ENCODE results near the gene FAM210A. TPM values are rescaled to one million over a fixed set of nuclear protein-coding genes. Genes with fewer than 3 reads are reported as not detected.

The FAM210A gene
- total RNA-seq, 1 experiment from 2014 or later = 17.4 TPM

GRCh38 chr18:13676471-13676870, 49.9 kb downstream of the FAM210A start:
- Mint-ChIP-seq H3K36me3 (peaks cover 38% of the 10 kb centered on the region), H3K4me3 (no peak overlapping the region), H3K27me3 (ENCODE audit: low read depth) (no peaks in the 10 kb centered on the region), H3K27ac (no peak overlapping the region), H3K9me3 (peaks cover 16% of the 10 kb centered on the region), H3K4me1 (no peaks in the 10 kb centered on the region)
- DNase-seq (ENCODE audit: low spot score) = no peak
- ChIA-PET CTCF (interaction anchor here (0.7 kb wide), 1 partner anchor 10 kb away, joined by 3 read pairs; no protein-coding TSS in a partner anchor), POLR2A (no interaction called here)
- TF ChIP-seq IRF2 (CRISPR knock-in tag; IDR thresholded peaks at IDR 0.05; ENCODE audit: borderline replicate concordance, low read depth) (no peak), EMX1 (CRISPR knock-in tag; IDR thresholded peaks at IDR 0.05) (no peak)
- ATAC-seq = no peak

- no peak for TF ChIP-seq SMAD3 (CRISPR knock-in tag; IDR thresholded peaks at IDR 0.05; ENCODE audit: borderline replicate concordance)
- Mint-ChIP-seq H3K36me3 (peaks cover 28% of the 10 kb centered on the region), H3K27me3 (ENCODE audit: low read depth) (no peaks in the 10 kb centered on the region), H3K27ac (peak overlapping the region; percentile 63; the same call in 1 of the 2 replicates), H3K4me1 (peaks cover 7% of the 10 kb centered on the region), H3K9me3 (peaks cover 16% of the 10 kb centered on the region), H3K4me3 (no peak overlapping the region)
- ChIA-PET POLR2A (no interaction called here), CTCF (no interaction called here)
- ATAC-seq (no peak), DNase-seq (ENCODE audit: low spot score) (no peak)
Measured at GRCh38 chr18:13672657-13673056, 53.7 kb downstream of the FAM210A start.

GRCh38 chr18:13661779-13662256, 64.5 kb downstream of the FAM210A start:
- DNase-seq (ENCODE audit: low spot score) (no peak), ATAC-seq (no peak)
- ChIA-PET CTCF (no interaction called here), POLR2A (no interaction called here)
- Mint-ChIP-seq H3K4me3 (no peak overlapping the region), H3K4me1 (peaks cover 9% of the 10 kb centered on the region), H3K27ac (no peak overlapping the region), H3K36me3 (peaks cover 9% of the 10 kb centered on the region), H3K27me3 (ENCODE audit: low read depth) (no peaks in the 10 kb centered on the region), H3K9me3 (no peaks in the 10 kb centered on the region)
- TF ChIP-seq PRDM15 (CRISPR knock-in tag; IDR thresholded peaks at IDR 0.05) = no peak
- TF ChIP-seq KAT7 (CRISPR knock-in tag; IDR thresholded peaks at IDR 0.05; ENCODE audit: borderline replicate concordance) = no peak
- no peak for TF ChIP-seq AFF4 (CRISPR knock-in tag; IDR thresholded peaks at IDR 0.05; ENCODE audit: borderline replicate concordance)
- no peak for TF ChIP-seq ZBTB21 (CRISPR knock-in tag; IDR thresholded peaks at IDR 0.05; ENCODE audit: borderline replicate concordance)
- TF ChIP-seq MAX (CRISPR knock-in tag; IDR thresholded peaks at IDR 0.05) = no peak
- no peak for TF ChIP-seq FOXP4 (CRISPR knock-in tag; IDR thresholded peaks at IDR 0.05)
- no peak for TF ChIP-seq NR2C2 (CRISPR knock-in tag; IDR thresholded peaks at IDR 0.05)
- TF ChIP-seq ATF1 (CRISPR knock-in tag; IDR thresholded peaks at IDR 0.05) = no peak
